ENCODE data around the gene EPB41L3.

EPB41L3 gene

GRCh38 chr18:5419030-5419429, 124.8 kb downstream of the EPB41L3 start:
- no peak for TF ChIP-seq CTCF (IDR thresholded peaks at IDR 0.05; ENCODE audit: low read depth, low read length)
- Histone ChIP-seq H3K9me3 (ENCODE audit: insufficient read depth, low read length) (no peaks in the 10 kb centered on the region), H3K9ac (ENCODE audit: low read length) (no peak overlapping the region), H4K20me1 (ENCODE audit: insufficient read depth, low read length) (no peaks in the 10 kb centered on the region), H3K79me2 (ENCODE audit: low read length) (no peaks in the 10 kb centered on the region), H3K27me3 (ENCODE audit: low read depth, low read length) (no peaks in the 10 kb centered on the region), H3K4me3 (ENCODE audit: low read length) (no peak overlapping the region), H3K4me1 (ENCODE audit: low read length) (no peaks in the 10 kb centered on the region), H2AFZ (ENCODE audit: low read depth, low read length) (no peak overlapping the region), H3K4me2 (ENCODE audit: low read length) (no peak overlapping the region), H3K27ac (ENCODE audit: low read length) (no peak overlapping the region), H3K36me3 (replicated peaks; ENCODE audit: low read depth, low read length) (no peaks in the 10 kb centered on the region)

- H3K4me3 ChIP-seq (ENCODE audit: low read length), result no peak overlapping the region
- H3K4me1 ChIP-seq (ENCODE audit: low read length), result no peaks in the 10 kb centered on the region
These were observed 126.5 kb downstream of the EPB41L3 start for GRCh38 chr18:5417342-5417741.

GRCh38 chr18:5416112-5416511, 127.7 kb downstream of the EPB41L3 start:
- Histone ChIP-seq H3K27me3 (ENCODE audit: low read depth, low read length) (no peaks in the 10 kb centered on the region), H3K79me2 (ENCODE audit: low read length) (no peaks in the 10 kb centered on the region), H3K36me3 (replicated peaks; ENCODE audit: low read depth, low read length) (no peaks in the 10 kb centered on the region), H3K9ac (ENCODE audit: low read length) (no peak overlapping the region), H3K27ac (ENCODE audit: low read length) (no peak overlapping the region), H3K4me2 (ENCODE audit: low read length) (no peak overlapping the region), H3K4me3 (ENCODE audit: low read length) (no peak overlapping the region), H2AFZ (ENCODE audit: low read depth, low read length) (no peak overlapping the region), H4K20me1 (ENCODE audit: insufficient read depth, low read length) (no peaks in the 10 kb centered on the region), H3K4me1 (ENCODE audit: low read length) (no peaks in the 10 kb centered on the region), H3K9me3 (ENCODE audit: insufficient read depth, low read length) (no peaks in the 10 kb centered on the region)
- no peak for TF ChIP-seq EZH2phosphoT487 (IDR thresholded peaks at IDR 0.05; ENCODE audit: low read depth)
- TF ChIP-seq CTCF (IDR thresholded peaks at IDR 0.05; ENCODE audit: low read depth, low read length), result no peak

More at GRCh38 chr18:5417342-5417741, 126.5 kb downstream of the EPB41L3 start:
- H3K9ac ChIP-seq (ENCODE audit: low read length), result no peak overlapping the region
- H3K36me3 ChIP-seq (replicated peaks; ENCODE audit: low read depth, low read length), result no peaks in the 10 kb centered on the region
- H3K27me3 ChIP-seq (ENCODE audit: low read depth, low read length), result no peaks in the 10 kb centered on the region
- H4K20me1 ChIP-seq (ENCODE audit: insufficient read depth, low read length), result no peaks in the 10 kb centered on the region
- H3K79me2 ChIP-seq (ENCODE audit: low read length), result no peaks in the 10 kb centered on the region
- H3K4me2 ChIP-seq (ENCODE audit: low read length), result 0 out of 2 replicates have a peak overlapping the region, but pooled peaks have one; percentile 11
- H2AFZ ChIP-seq (ENCODE audit: low read depth, low read length), result no peak overlapping the region
- H3K9me3 ChIP-seq (ENCODE audit: insufficient read depth, low read length), result no peaks in the 10 kb centered on the region
- no peak for TF ChIP-seq CTCF (IDR thresholded peaks at IDR 0.05; ENCODE audit: low read depth, low read length)
- no peak for TF ChIP-seq EZH2phosphoT487 (IDR thresholded peaks at IDR 0.05; ENCODE audit: low read depth)
- no peak overlapping the region for H3K27ac ChIP-seq (ENCODE audit: low read length)

- Histone ChIP-seq H3K4me1 (ENCODE audit: low read length) (no peaks in the 10 kb centered on the region), H2AFZ (ENCODE audit: low read depth, low read length) (no peak overlapping the region), H4K20me1 (ENCODE audit: insufficient read depth, low read length) (no peaks in the 10 kb centered on the region), H3K4me3 (ENCODE audit: low read length) (no peak overlapping the region), H3K27me3 (ENCODE audit: low read depth, low read length) (no peaks in the 10 kb centered on the region), H3K9me3 (ENCODE audit: insufficient read depth, low read length) (no peaks in the 10 kb centered on the region), H3K9ac (ENCODE audit: low read length) (no peak overlapping the region), H3K79me2 (ENCODE audit: low read length) (no peaks in the 10 kb centered on the region), H3K4me2 (ENCODE audit: low read length) (no peak overlapping the region), H3K36me3 (replicated peaks; ENCODE audit: low read depth, low read length) (no peaks in the 10 kb centered on the region), H3K27ac (ENCODE audit: low read length) (no peak overlapping the region)
- no peak for TF ChIP-seq CTCF (IDR thresholded peaks at IDR 0.05; ENCODE audit: low read depth, low read length)
These were observed 128.1 kb downstream of the EPB41L3 start for GRCh38 chr18:5415665-5416064.

Data from OCI-LY3 (cell line).